SJSA1 (cell line): Measurements from ENCODE around the gene PNPLA7. TPM values are rescaled to one million over a fixed set of nuclear protein-coding genes. Genes with fewer than 3 reads are reported as not detected.
"Not testable (repeated sequence)": the region's sequence is repeated elsewhere in the genome, so short reads cannot be mapped to it uniquely, and the experiment has no call there.

Source experiments
- DNase-seq, 2 experiments: peaks; one replicate each; pipeline ENCODE4 v3.0.0-alpha.2; 2015 to 2020; ENCODE audit warnings: low spot score in 2 of 2, low read depth in 1 of 2
- H3K27ac ChIP-seq: fragments of 250-450 bp; sonication (Bioruptor Pico); 2 replicates; pipeline ENCODE4 v1.5.1; 2020; ENCODE audit warnings: mild to moderate bottlenecking, moderate library complexity
- H3K27me3 ChIP-seq: fragments of 250-450 bp; sonication (Bioruptor Pico); replicated peaks from 2 replicates; pipeline ENCODE4 v1.5.1; 2020; ENCODE audit warnings: mild to moderate bottlenecking, moderate library complexity
- H3K36me3 ChIP-seq: fragments of 250-450 bp; sonication (Bioruptor Pico); 2 replicates; pipeline ENCODE4 v1.5.1; 2020; ENCODE audit warnings: mild to moderate bottlenecking
- H3K4me1 ChIP-seq: fragments of 250-450 bp; sonication (Bioruptor Pico); replicated peaks from 2 replicates; pipeline ENCODE4 v1.6.1; 2021; ENCODE audit warnings: mild to moderate bottlenecking
- H3K4me3 ChIP-seq: fragments of 250-450 bp; sonication (Bioruptor Pico); 2 replicates; pipeline ENCODE4 v1.5.1; 2020; ENCODE audit warnings: mild to moderate bottlenecking
- H3K9me3 ChIP-seq: fragments of 250-450 bp; sonication (Bioruptor Pico); replicated peaks from 2 replicates; pipeline ENCODE4 v1.5.1; 2020; ENCODE audit warnings: mild to moderate bottlenecking
- total RNA-seq: library from RNA; depleted of rRNA; stranded (reverse); fragments of >200 nt; shearing (Covaris generic); gene quantifications from 2 replicates; pipeline ENCODE4 v1.2.3, GENCODE V29; 2014

PNPLA7 gene
- total RNA-seq, 1 experiment from 2014 or later = 0.05 TPM

- Histone ChIP-seq H3K4me1 (peaks cover 38% of the 10 kb centered on the region), H3K27ac (no peak overlapping the region), H3K27me3 (no peaks in the 10 kb centered on the region), H3K4me3 (no peak overlapping the region), H3K36me3 (peaks cover 59% of the 10 kb centered on the region), H3K9me3 (peaks cover 6% of the 10 kb centered on the region; the same call in 1 of the 2 replicates)
- no peak for DNase-seq
Measured at GRCh38 chr9:137454145-137454596, 96.0 kb downstream of the PNPLA7 start.

GRCh38 chr9:137453643-137454081 lies 96.5 kb downstream of the PNPLA7 start:
- H3K4me1 ChIP-seq = peaks cover 33% of the 10 kb centered on the region
- peaks cover 58% of the 10 kb centered on the region for H3K36me3 ChIP-seq
- no peak for DNase-seq
- no peaks in the 10 kb centered on the region for H3K27me3 ChIP-seq
- no peak overlapping the region for H3K27ac ChIP-seq
- 0 out of 2 replicates have a peak, but pooled peaks cover under 1% of the 10 kb centered on the region for H3K9me3 ChIP-seq
- no peak overlapping the region for H3K4me3 ChIP-seq

- Histone ChIP-seq H3K9me3 (no peaks in the 10 kb centered on the region), H3K36me3 (peaks cover 56% of the 10 kb centered on the region), H3K4me1 (peaks cover 26% of the 10 kb centered on the region), H3K4me3 (no peak overlapping the region), H3K27ac (no peak overlapping the region), H3K27me3 (no peaks in the 10 kb centered on the region)
- no peak for DNase-seq
Measured at GRCh38 chr9:137452761-137453642, 97.2 kb downstream of the PNPLA7 start.

- H3K4me1 ChIP-seq = peaks cover 18% of the 10 kb centered on the region
- H3K9me3 ChIP-seq = no peaks in the 10 kb centered on the region
- peaks cover 48% of the 10 kb centered on the region for H3K36me3 ChIP-seq
- no peak overlapping the region for H3K27ac ChIP-seq
- H3K4me3 ChIP-seq = no peak overlapping the region
- H3K27me3 ChIP-seq = no peaks in the 10 kb centered on the region
- no peak for DNase-seq
Measured at GRCh38 chr9:137452006-137452760, 98.0 kb downstream of the PNPLA7 start.

- not testable (repeated sequence) for H3K4me3 ChIP-seq, H3K9me3 ChIP-seq, DNase-seq, H3K27me3 ChIP-seq, H3K27ac ChIP-seq
- peaks cover 42% of the 10 kb centered on the region for H3K36me3 ChIP-seq
- H3K4me1 ChIP-seq = peaks cover 11% of the 10 kb centered on the region
Measured at GRCh38 chr9:137451264-137452005, 98.8 kb downstream of the PNPLA7 start.

GRCh38 chr9:137450539-137451222 lies 99.5 kb downstream of the PNPLA7 start:
- H3K27me3 ChIP-seq, DNase-seq, H3K4me3 ChIP-seq, H3K27ac ChIP-seq, H3K4me1 ChIP-seq, H3K9me3 ChIP-seq: not testable (repeated sequence)
- peaks cover 36% of the 10 kb centered on the region for H3K36me3 ChIP-seq

GRCh38 chr9:137449931-137450538 lies 100.2 kb downstream of the PNPLA7 start:
- Histone ChIP-seq H3K4me3 (no peak overlapping the region), H3K27ac (no peak overlapping the region), H3K9me3 (no peaks in the 10 kb centered on the region), H3K27me3 (no peaks in the 10 kb centered on the region), H3K4me1 (peaks cover 5% of the 10 kb centered on the region), H3K36me3 (peaks cover 29% of the 10 kb centered on the region)
- DNase-seq = no peak

- DNase-seq = no peak
- no peaks in the 10 kb centered on the region for H3K9me3 ChIP-seq
- no peak overlapping the region for H3K4me3 ChIP-seq
- H3K36me3 ChIP-seq = peaks cover 24% of the 10 kb centered on the region
- H3K4me1 ChIP-seq = peaks cover 5% of the 10 kb centered on the region
- H3K27ac ChIP-seq = no peak overlapping the region
- H3K27me3 ChIP-seq = no peaks in the 10 kb centered on the region
Measured at GRCh38 chr9:137449081-137449844, 100.9 kb downstream of the PNPLA7 start.

- Histone ChIP-seq H3K36me3 (peaks cover 22% of the 10 kb centered on the region), H3K27me3 (no peaks in the 10 kb centered on the region), H3K9me3 (no peaks in the 10 kb centered on the region), H3K4me3 (no peak overlapping the region), H3K27ac (no peak overlapping the region), H3K4me1 (peaks cover 5% of the 10 kb centered on the region)
- no peak for DNase-seq
Measured at GRCh38 chr9:137448602-137448962, 101.6 kb downstream of the PNPLA7 start.

GRCh38 chr9:137447722-137448601 lies 102.2 kb downstream of the PNPLA7 start:
- Histone ChIP-seq H3K27me3 (peaks cover under 1% of the 10 kb centered on the region; the same call in 1 of the 2 replicates), H3K27ac (no peak overlapping the region), H3K9me3 (no peaks in the 10 kb centered on the region), H3K4me3 (no peak overlapping the region), H3K36me3 (peaks cover 16% of the 10 kb centered on the region), H3K4me1 (peaks cover 5% of the 10 kb centered on the region)
- no peak for DNase-seq

GRCh38 chr9:137446851-137447471 lies 103.2 kb downstream of the PNPLA7 start:
- DNase-seq = no peak
- Histone ChIP-seq H3K27me3 (peaks cover 8% of the 10 kb centered on the region), H3K9me3 (no peaks in the 10 kb centered on the region), H3K27ac (no peak overlapping the region), H3K4me3 (no peak overlapping the region), H3K4me1 (peaks cover 5% of the 10 kb centered on the region), H3K36me3 (peaks cover 10% of the 10 kb centered on the region)
